Gastroesophageal sphincter (tissue), 3 donors: Measurements from ENCODE around the gene CDH23.

ENCODE experiments used
- EP300 ChIP-seq: sonication (generic); formaldehyde crosslinking; IDR thresholded peaks from one replicate; pipeline ENCODE4 v1.6.1; 2017; ENCODE audit warnings: antibody characterized with exemption, mild to moderate bottlenecking
- POLR2A ChIP-seq, 2 donors: fragments of 450-650 bp; IDR thresholded peaks; one replicate each; pipeline ENCODE4 v1.6.1; 2017; ENCODE audit warnings: antibody characterized with exemption in 2 of 2, mild to moderate bottlenecking in 2 of 2, moderate library complexity in 1 of 2
- POLR2AphosphoS5 ChIP-seq: sonication (generic); formaldehyde crosslinking; IDR thresholded peaks from one replicate; pipeline ENCODE4 v1.6.1; 2017; ENCODE audit warnings: antibody characterized with exemption
- TF ChIP-seq, protein P1 (sequence below), 4 experiments: fragments of 200-600 bp in 2 of 4; fragments of 450-650 bp in 2 of 4; sonication (generic) in 1 of 4; IDR thresholded peaks; one replicate each; pipeline ENCODE4 v1.5.1; 2017 to 2019; ENCODE audit warnings: antibody characterized with exemption in 4 of 4, mild to moderate bottlenecking in 2 of 4, moderate library complexity in 2 of 4

DNA sequence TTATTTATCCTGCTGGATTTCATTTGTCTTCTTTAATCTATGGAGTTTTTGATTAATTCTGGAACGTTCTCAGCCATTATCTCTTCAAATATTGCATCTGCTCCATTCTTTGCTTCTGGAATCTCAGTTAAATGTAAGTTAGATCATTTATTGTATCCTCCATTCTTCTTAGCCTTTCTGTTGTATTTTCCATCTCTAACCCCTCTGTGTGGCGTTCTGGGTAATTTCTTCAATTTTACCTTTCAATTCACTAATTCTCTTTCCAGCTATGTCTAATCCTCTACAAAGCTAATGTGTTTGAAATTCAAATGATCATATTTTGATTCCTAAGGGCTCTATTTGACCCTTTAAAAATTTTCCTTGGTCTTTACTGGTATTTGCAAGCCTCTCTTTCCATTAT, 92.4 kb downstream of the CDH23 start:
- TF ChIP-seq, protein P1, sequence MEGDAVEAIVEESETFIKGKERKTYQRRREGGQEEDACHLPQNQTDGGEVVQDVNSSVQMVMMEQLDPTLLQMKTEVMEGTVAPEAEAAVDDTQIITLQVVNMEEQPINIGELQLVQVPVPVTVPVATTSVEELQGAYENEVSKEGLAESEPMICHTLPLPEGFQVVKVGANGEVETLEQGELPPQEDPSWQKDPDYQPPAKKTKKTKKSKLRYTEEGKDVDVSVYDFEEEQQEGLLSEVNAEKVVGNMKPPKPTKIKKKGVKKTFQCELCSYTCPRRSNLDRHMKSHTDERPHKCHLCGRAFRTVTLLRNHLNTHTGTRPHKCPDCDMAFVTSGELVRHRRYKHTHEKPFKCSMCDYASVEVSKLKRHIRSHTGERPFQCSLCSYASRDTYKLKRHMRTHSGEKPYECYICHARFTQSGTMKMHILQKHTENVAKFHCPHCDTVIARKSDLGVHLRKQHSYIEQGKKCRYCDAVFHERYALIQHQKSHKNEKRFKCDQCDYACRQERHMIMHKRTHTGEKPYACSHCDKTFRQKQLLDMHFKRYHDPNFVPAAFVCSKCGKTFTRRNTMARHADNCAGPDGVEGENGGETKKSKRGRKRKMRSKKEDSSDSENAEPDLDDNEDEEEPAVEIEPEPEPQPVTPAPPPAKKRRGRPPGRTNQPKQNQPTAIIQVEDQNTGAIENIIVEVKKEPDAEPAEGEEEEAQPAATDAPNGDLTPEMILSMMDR (IDR thresholded peaks at IDR 0.05), result no peak
- TF ChIP-seq POLR2A (IDR thresholded peaks at IDR 0.05) (no peak), EP300 (no peak), POLR2AphosphoS5 (no peak)
